H1 (cell line): Measurements from ENCODE around the gene EPHA6. TPM values are rescaled to one million over a fixed set of nuclear protein-coding genes. Genes with fewer than 3 reads are reported as not detected.

ENCODE experiments used
- CTCF ChIA-PET: fragments of 300-600 bp; sonication (Branson Sonifier 250); formaldehyde crosslinking; loops from one replicate; lab custom pipeline; 2021; ENCODE audit not compliant: partially characterized antibody; lab: Charles Lee
- POLR2A ChIA-PET: fragments of 300-600 bp; sonication (Branson Sonifier 250); formaldehyde crosslinking; loops from one replicate; lab custom pipeline; 2021; ENCODE audit warnings: inconsistent platforms; ENCODE audit not compliant: partially characterized antibody; lab: Charles Lee
- DNase-seq, 2 experiments: peaks; one replicate each; pipeline versions ENCODE4 v3.0.0 to v3.0.0-alpha.2; 2010 to 2022; ENCODE audit warnings: low spot score in 2 of 2, low read depth in 1 of 2, mixed read lengths in 1 of 2
- FAIRE-seq: peaks from 2 replicates; lab custom pipeline; 2011; peaks lifted over from hg19 to GRCh38; lab: Jason Lieb, UNC
- H2AFZ ChIP-seq: 2 replicates; pipeline ENCODE4 v1.8.1; 2012; ENCODE audit warnings: low read length, inconsistent platforms
- H2AK5ac ChIP-seq: 2 replicates; pipeline ENCODE4 v1.6.1; 2013; ENCODE audit warnings: low read depth, low read length
- H2BK120ac ChIP-seq: replicated peaks from 2 replicates; pipeline ENCODE3; 2013; ENCODE audit warnings: low read depth, low read length, inconsistent platforms
- H2BK12ac ChIP-seq: 2 replicates; pipeline ENCODE4 v1.6.1; 2013; ENCODE audit warnings: low read depth, low read length
- H2BK15ac ChIP-seq: 2 replicates; pipeline ENCODE4 v1.6.1; 2013; ENCODE audit warnings: low read length
- H2BK20ac ChIP-seq: 2 replicates; pipeline ENCODE4 v1.6.1; 2013; ENCODE audit warnings: low read length
- H2BK5ac ChIP-seq: 2 replicates; pipeline ENCODE4 v1.6.1; 2013; ENCODE audit warnings: low read depth, low read length
- H3K14ac ChIP-seq: 2 replicates; pipeline ENCODE4 v1.6.1; 2013; ENCODE audit warnings: inconsistent platforms; ENCODE audit not compliant: insufficient read length
- H3K18ac ChIP-seq: 2 replicates; pipeline ENCODE4 v1.6.1; 2013; ENCODE audit warnings: low read length; ENCODE audit errors: extremely low read depth
- H3K23ac ChIP-seq: 2 replicates; pipeline ENCODE4 v1.6.1; 2013; ENCODE audit warnings: inconsistent platforms; ENCODE audit not compliant: insufficient read length
- H3K23me2 ChIP-seq: 2 replicates; pipeline ENCODE4 v1.6.1; 2013; ENCODE audit warnings: low read depth, low read length
- H3K27ac ChIP-seq: 2 replicates; pipeline ENCODE4 v1.6.1; 2011; ENCODE audit warnings: low read depth, low read length, inconsistent platforms
- H3K27me3 ChIP-seq, 4 experiments: replicated peaks in 1 of 4; 1 replicate in 1 of 4; 2 replicates in 3 of 4; pipeline versions ENCODE4 v1.6.1 to v1.8.1; 2011 to 2013; ENCODE audit warnings: low read length in 3 of 4, mild to moderate bottlenecking in 3 of 4, inconsistent platforms in 2 of 4, mixed read lengths in 2 of 4, moderate library complexity in 1 of 4; ENCODE audit not compliant: control insufficient read depth in 3 of 4, insufficient read depth in 3 of 4; ENCODE audit errors: extremely low read depth in 1 of 4
- H3K36me3 ChIP-seq, 4 experiments: 2 replicates each; pipeline versions ENCODE4 v1.6.1 to v1.8.1; 2011 to 2013; ENCODE audit warnings: mild to moderate bottlenecking in 4 of 4, low read length in 3 of 4, moderate library complexity in 2 of 4, control low read depth in 1 of 4, inconsistent platforms in 1 of 4; ENCODE audit not compliant: insufficient read depth in 4 of 4, control insufficient read depth in 2 of 4
- H3K4ac ChIP-seq: replicated peaks from 2 replicates; pipeline ENCODE3; 2013; ENCODE audit warnings: low read length, low read depth, mixed read lengths, inconsistent platforms; ENCODE audit not compliant: insufficient read length
- H3K4me1 ChIP-seq, 4 experiments: replicated peaks in 1 of 4; 1 replicate in 1 of 4; 2 replicates in 3 of 4; pipeline versions ENCODE4 v1.6.1 to v1.8.1; 2011 to 2013; ENCODE audit warnings: low read length in 3 of 4, inconsistent platforms in 2 of 4, mixed read lengths in 1 of 4; ENCODE audit not compliant: insufficient read depth in 4 of 4, control insufficient read depth in 3 of 4
- H3K4me2 ChIP-seq, 2 experiments: 2 replicates each; pipeline versions ENCODE4 v1.6.1 to v1.8.1; 2011 to 2013; ENCODE audit warnings: low read depth in 2 of 2, low read length in 2 of 2, control low read depth in 1 of 2, inconsistent platforms in 1 of 2, mild to moderate bottlenecking in 1 of 2; ENCODE audit not compliant: insufficient read depth in 1 of 2
- H3K4me3 ChIP-seq, 4 experiments: fragments of 200-600, 300-600 bp in 1 of 4; sonication (generic), shearing (Covaris generic), sonication (Bioruptor Twin) in 1 of 4; 2 replicates each; pipeline versions ENCODE4 v1.5.1 to v1.8.1; 2011 to 2016; ENCODE audit warnings: low read length in 4 of 4, low read depth in 3 of 4, control low read depth in 2 of 4, inconsistent platforms in 2 of 4, mild to moderate bottlenecking in 2 of 4, mixed read lengths in 1 of 4, moderate library complexity in 1 of 4; ENCODE audit not compliant: insufficient read depth in 2 of 4; ENCODE audit errors: extremely low read depth in 1 of 4
- H3K56ac ChIP-seq: replicated peaks from 2 replicates; pipeline ENCODE3; 2013; ENCODE audit warnings: low read depth, mild to moderate bottlenecking, mixed read lengths, low read length, inconsistent platforms; ENCODE audit not compliant: insufficient read length
- H3K79me1 ChIP-seq: 2 replicates; pipeline ENCODE4 v1.6.1; 2013; ENCODE audit warnings: low read depth, low read length, control low read depth
- H3K79me2 ChIP-seq, 2 experiments: 2 replicates each; pipeline versions ENCODE4 v1.6.1 to v1.8.1; 2012 to 2013; ENCODE audit warnings: low read length in 2 of 2, mild to moderate bottlenecking in 2 of 2, inconsistent platforms in 1 of 2; ENCODE audit not compliant: insufficient read depth in 2 of 2, control insufficient read depth in 1 of 2
- H3K9ac ChIP-seq, 4 experiments: replicated peaks in 1 of 4; 1 replicate in 1 of 4; 2 replicates in 3 of 4; pipeline versions ENCODE4 v1.6.1 to v1.8.1; 2011 to 2013; ENCODE audit warnings: low read depth in 3 of 4, low read length in 3 of 4, control low read depth in 2 of 4, mild to moderate bottlenecking in 2 of 4, moderate library complexity in 2 of 4, inconsistent platforms in 1 of 4; ENCODE audit errors: extremely low read depth in 1 of 4
- H3K9me3 ChIP-seq, 2 experiments: 2 replicates each; pipeline versions ENCODE4 v1.6.1 to v1.8.1; 2012 to 2013; ENCODE audit warnings: mild to moderate bottlenecking in 2 of 2, moderate library complexity in 2 of 2, control low read depth in 1 of 2, inconsistent platforms in 1 of 2, low read depth in 1 of 2, low read length in 1 of 2, mixed read lengths in 1 of 2; ENCODE audit not compliant: insufficient read depth in 2 of 2
- H4K20me1 ChIP-seq, 2 experiments: replicated peaks in 1 of 2; 2 replicates each; pipeline versions ENCODE3 to v1.8.1; 2011 to 2013; ENCODE audit warnings: inconsistent platforms in 2 of 2, low read length in 2 of 2, mild to moderate bottlenecking in 1 of 2; ENCODE audit not compliant: insufficient read depth in 2 of 2, control insufficient read depth in 1 of 2
- H4K5ac ChIP-seq: 2 replicates; pipeline ENCODE4 v1.6.1; 2013; ENCODE audit warnings: low read length, low read depth, mixed read lengths, inconsistent platforms; ENCODE audit not compliant: insufficient read length
- H4K8ac ChIP-seq: 2 replicates; pipeline ENCODE4 v1.8.0; 2013; ENCODE audit warnings: mild to moderate bottlenecking, moderate library complexity, low read length, inconsistent platforms; ENCODE audit not compliant: insufficient read depth; ENCODE audit errors: extremely low read depth
- H4K91ac ChIP-seq: replicated peaks from 2 replicates; pipeline ENCODE3; 2013; ENCODE audit warnings: low read length, mixed read lengths, inconsistent platforms; ENCODE audit not compliant: insufficient read length
- ASH2L ChIP-seq: fragments of 200-600, 300-600 bp; sonication (generic); IDR thresholded peaks from one replicate; pipeline ENCODE4 v1.7.1; 2017; ENCODE audit warnings: low read length
- ATF2 ChIP-seq: IDR thresholded peaks from 2 replicates; pipeline ENCODE4 v1.6.1; 2012; ENCODE audit warnings: low read length, inconsistent platforms
- EP300 ChIP-seq, 2 experiments: IDR thresholded peaks; 1 replicate in 1 of 2; 2 replicates in 1 of 2; pipeline ENCODE4 v1.6.1; 2011 to 2012; ENCODE audit warnings: low read depth in 2 of 2, low read length in 2 of 2, mild to moderate bottlenecking in 2 of 2, borderline replicate concordance in 1 of 2, inconsistent platforms in 1 of 2, moderate library complexity in 1 of 2
- EZH2 ChIP-seq: fragments of 200-600 bp; sonication (generic); IDR thresholded peaks from 2 replicates; pipeline ENCODE4 v1.7.1; 2012; ENCODE audit warnings: low read depth, mild to moderate bottlenecking, moderate library complexity, low read length, inconsistent platforms; ENCODE audit not compliant: severe bottlenecking
- GTF2F1 ChIP-seq: IDR thresholded peaks from 2 replicates; pipeline ENCODE4 v1.6.1; 2012; ENCODE audit warnings: low read depth, low read length, improper control_type of control experiment, borderline replicate concordance
- RNF2 ChIP-seq: fragments of 200-900, 300-1000 bp; sonication (generic); IDR thresholded peaks from 2 replicates; pipeline ENCODE4 v1.7.1; 2016; ENCODE audit warnings: borderline replicate concordance, low read depth, mild to moderate bottlenecking, antibody characterized with exemption, low read length; ENCODE audit not compliant: poor library complexity, severe bottlenecking; ENCODE audit errors: missing control alignments
- SIRT6 ChIP-seq: IDR thresholded peaks from one replicate; pipeline ENCODE4 v1.7.1; 2012; ENCODE audit warnings: low read length, inconsistent platforms
- SP1 ChIP-seq: IDR thresholded peaks from 2 replicates; pipeline ENCODE4 v1.6.1; 2011; ENCODE audit warnings: low read depth, low read length
- SP4 ChIP-seq: IDR thresholded peaks from 2 replicates; pipeline ENCODE4 v1.6.1; 2012; ENCODE audit warnings: low read length, inconsistent platforms
- SUZ12 ChIP-seq: fragments of 200-600 bp; sonication (generic); IDR thresholded peaks from 2 replicates; pipeline ENCODE4 v1.6.1; 2012; ENCODE audit warnings: mild to moderate bottlenecking, inconsistent platforms, low read length, moderate library complexity, mixed read lengths
- USF2 ChIP-seq: IDR thresholded peaks from 2 replicates; pipeline ENCODE4 v1.6.1; 2011; ENCODE audit warnings: low read length, improper control_type of control experiment
- WGBS, 2 experiments: shearing (Covaris generic) in 1 of 2; methylation state at CpG; one replicate each; pipeline versions ENCODE4 v1.1.6 to v1.1.7; 2013 to 2015; ENCODE audit warnings: low lambda C conversion rate in 2 of 2, mixed read lengths in 2 of 2, inconsistent platforms in 1 of 2, low coverage in 1 of 2, missing lambda C conversion rate in 1 of 2; ENCODE audit not compliant: insufficient replicate concordance in 2 of 2, insufficient coverage in 1 of 2, insufficient read length in 1 of 2; ENCODE audit errors: extremely low coverage in 1 of 2, missing lambda C conversion rate in 1 of 2; 5-methylcytosine and 5-hydroxymethylcytosine counted together
- polyA plus RNA-seq, 7 experiments: library from polyadenylated mRNA; depleted of rRNA in 3 of 7; stranded (reverse) in 5 of 7; unstranded in 2 of 7; fragments of >200 nt in 5 of 7; fragments of 200-250 nt in 2 of 7; gene quantifications; 1 replicate in 5 of 7; 2 replicates in 1 of 7; 4 replicates in 1 of 7; pipeline versions ENCODE4 v1.2.1 to v1.2.3, GENCODE V29; 2011 to 2013; ENCODE audit warnings: missing spikeins in 2 of 7, mixed read lengths in 2 of 7
- total RNA-seq: library from RNA; stranded (reverse); fragmentation: NEBNext Ultra II Directional; extraction: Animal tissue kit (Norgen Biotek cat#: 25700); gene quantifications from 2 replicates; pipeline ENCODE4 v1.2.1, GENCODE V29; 2021

EPHA6 gene
- total and polyA plus RNA-seq, 2 of the 8 experiments (the other 6 are each of a cell fraction or from before 2014, with no cell fraction given), result 0.83 to 3.2 TPM

- Histone ChIP-seq H3K27me3 (no peaks in the 10 kb centered on the region), H3K27ac (no peak overlapping the region), H2BK120ac (no peak overlapping the region), H3K14ac (no peak overlapping the region), H4K5ac (no peak overlapping the region), H3K36me3 (no peaks in the 10 kb centered on the region), H2BK15ac (no peak overlapping the region), H3K4me1 (no peaks in the 10 kb centered on the region), H4K91ac (no peak overlapping the region), H4K8ac (no peak overlapping the region), H3K18ac (no peak overlapping the region), H2AK5ac (no peak overlapping the region), H3K4me3 (no peak overlapping the region), H3K23me2 (peaks cover 2% of the 10 kb centered on the region; the same call in 1 of the 2 replicates), H3K9me3 (peaks cover 7 to 16% of the 10 kb centered on the region in 2 experiments), H2AFZ (no peak overlapping the region), H3K79me2 (no peaks in the 10 kb centered on the region), H3K56ac (no peak overlapping the region), H3K4me2 (no peak overlapping the region), H3K79me1 (no peaks in the 10 kb centered on the region), H3K4ac (no peak overlapping the region), H2BK12ac (no peak overlapping the region), H4K20me1 (no peaks in the 10 kb centered on the region), H2BK5ac (no peak overlapping the region), H3K9ac (no peak overlapping the region), H2BK20ac (no peak overlapping the region), H3K23ac (no peak overlapping the region)
- no peak for FAIRE-seq
- ChIA-PET POLR2A (no interaction called here), CTCF (no interaction called here)
- no peak for DNase-seq
- WGBS, 2 experiments, result 94% methylated on average over 1 of the region's 1 CpG; no CpG with 5 or more reads in 1 of the 2 experiments
- TF ChIP-seq EZH2 (no peak), USF2 (no peak), RNF2 (no peak), ATF2 (no peak), EP300 (IDR thresholded peaks at IDR 0.05; ENCODE audit: borderline replicate concordance in 1 of 2, low read depth in 2 of 2, low read length in 2 of 2) (no peak), GTF2F1 (no peak), SUZ12 (no peak), SP4 (no peak), ASH2L (no peak), SIRT6 (no peak), SP1 (no peak)
Measured at GRCh38 chr3:97297032-97297431, 482.6 kb downstream of the EPHA6 start.
